ENCODE data around the gene ETV7.

Gene ETV7

GRCh38 chr6:36353411-36353915 is 34.0 kb downstream of the ETV7 start:
- Histone ChIP-seq H3K27ac (ENCODE audit: low read length) (no peak overlapping the region), H3K9ac (ENCODE audit: low read depth, low read length) (no peak overlapping the region), H3K4me3 (ENCODE audit: low read depth in 1 of 2, low read length in 2 of 2) (no peak overlapping the region), H3K4me2 (ENCODE audit: insufficient read depth, low read length) (no peak overlapping the region), H4K20me1 (ENCODE audit: insufficient read depth, low read length) (no peaks in the 10 kb centered on the region), H3K79me2 (ENCODE audit: insufficient read depth, low read length) (no peaks in the 10 kb centered on the region), H3K9me3 (ENCODE audit: insufficient read depth, low read length, severe bottlenecking) (no peaks in the 10 kb centered on the region), H3K36me3 (ENCODE audit: insufficient read depth, low read length) (no peaks in the 10 kb centered on the region), H3K4me1 (ENCODE audit: insufficient read depth, low read length) (no peaks in the 10 kb centered on the region), H2AFZ (ENCODE audit: low read depth, low read length) (no peak overlapping the region), H3K27me3 (ENCODE audit: insufficient read depth, low read length, poor library complexity) (peaks cover 7% of the 10 kb centered on the region)
- ATAC-seq (ENCODE audit: insufficient read depth, low read depth): no peak
- DNase-seq: no peak
- TF ChIP-seq EZH2 (IDR thresholded peaks at IDR 0.05; ENCODE audit: borderline replicate concordance, low read depth, low read length, severe bottlenecking) (no peak), CTCF (IDR thresholded peaks at IDR 0.05; ENCODE audit: borderline replicate concordance, extremely low read depth, low read length, poor library complexity, severe bottlenecking) (no peak)

GRCh38 chr6:36352477-36353157 is 34.9 kb downstream of the ETV7 start:
- H3K4me1 ChIP-seq (ENCODE audit: insufficient read depth, low read length): no peaks in the 10 kb centered on the region
- H2AFZ ChIP-seq (ENCODE audit: low read depth, low read length): no peak overlapping the region
- no peak overlapping the region for H3K4me3 ChIP-seq (ENCODE audit: low read depth in 1 of 2, low read length in 2 of 2)
- no peaks in the 10 kb centered on the region for H3K36me3 ChIP-seq (ENCODE audit: insufficient read depth, low read length)
- H3K4me2 ChIP-seq (ENCODE audit: insufficient read depth, low read length): no peak overlapping the region
- peaks cover 7% of the 10 kb centered on the region for H3K27me3 ChIP-seq (ENCODE audit: insufficient read depth, low read length, poor library complexity)
- no peak for TF ChIP-seq EZH2 (IDR thresholded peaks at IDR 0.05; ENCODE audit: borderline replicate concordance, low read depth, low read length, severe bottlenecking)
- no peak for TF ChIP-seq CTCF (IDR thresholded peaks at IDR 0.05; ENCODE audit: borderline replicate concordance, extremely low read depth, low read length, poor library complexity, severe bottlenecking)
- H3K27ac ChIP-seq (ENCODE audit: low read length): no peak overlapping the region
- H3K9ac ChIP-seq (ENCODE audit: low read depth, low read length): no peak overlapping the region
- H3K9me3 ChIP-seq (ENCODE audit: insufficient read depth, low read length, severe bottlenecking): no peaks in the 10 kb centered on the region
- no peaks in the 10 kb centered on the region for H4K20me1 ChIP-seq (ENCODE audit: insufficient read depth, low read length)
- DNase-seq (no peak), ATAC-seq (ENCODE audit: insufficient read depth, low read depth) (no peak)
- H3K79me2 ChIP-seq (ENCODE audit: insufficient read depth, low read length): no peaks in the 10 kb centered on the region

GRCh38 chr6:36350681-36351571 is 36.5 kb downstream of the ETV7 start:
- no peak overlapping the region for H3K9ac ChIP-seq (ENCODE audit: low read depth, low read length)
- TF ChIP-seq EZH2 (IDR thresholded peaks at IDR 0.05; ENCODE audit: borderline replicate concordance, low read depth, low read length, severe bottlenecking) (no peak), CTCF (IDR thresholded peaks at IDR 0.05; ENCODE audit: borderline replicate concordance, extremely low read depth, low read length, poor library complexity, severe bottlenecking) (no peak)
- no peaks in the 10 kb centered on the region for H3K36me3 ChIP-seq (ENCODE audit: insufficient read depth, low read length)
- ATAC-seq (ENCODE audit: insufficient read depth, low read depth): no peak
- H3K4me3 ChIP-seq (ENCODE audit: low read depth in 1 of 2, low read length in 2 of 2): no peak overlapping the region
- no peak overlapping the region for H3K4me2 ChIP-seq (ENCODE audit: insufficient read depth, low read length)
- H3K27me3 ChIP-seq (ENCODE audit: insufficient read depth, low read length, poor library complexity): peaks cover 7% of the 10 kb centered on the region
- H3K9me3 ChIP-seq (ENCODE audit: insufficient read depth, low read length, severe bottlenecking): no peaks in the 10 kb centered on the region
- no peak overlapping the region for H2AFZ ChIP-seq (ENCODE audit: low read depth, low read length)
- no peak for DNase-seq
- H3K79me2 ChIP-seq (ENCODE audit: insufficient read depth, low read length): no peaks in the 10 kb centered on the region
- no peaks in the 10 kb centered on the region for H4K20me1 ChIP-seq (ENCODE audit: insufficient read depth, low read length)
- H3K4me1 ChIP-seq (ENCODE audit: insufficient read depth, low read length): no peaks in the 10 kb centered on the region
- H3K27ac ChIP-seq (ENCODE audit: low read length): no peak overlapping the region

Data from DND-41 (cell line).